NCI-H2196 treated with DMSO at 0.1 percent for 48 hours (cell line): Measurements from ENCODE around the gene TIMM13.
"Not testable (repeated sequence)": the region's sequence is repeated elsewhere in the genome, so short reads cannot be mapped to it uniquely, and the experiment has no call there.

ENCODE experiments used
- DNase-seq: peaks from one replicate; lab custom pipeline; 2025; ENCODE audit not compliant: unreplicated experiment; lab: John Stamatoyannopoulos, UW

The TIMM13 gene

GRCh38 chr19:2427429-2428320 lies at the start of gene TIMM13:
TSS of gene TIMM13 (minus strand) at chr19:2427586. CDS start at chr19:2427533, 53 bp downstream.
- peak; percentile 86 for DNase-seq

DNA sequence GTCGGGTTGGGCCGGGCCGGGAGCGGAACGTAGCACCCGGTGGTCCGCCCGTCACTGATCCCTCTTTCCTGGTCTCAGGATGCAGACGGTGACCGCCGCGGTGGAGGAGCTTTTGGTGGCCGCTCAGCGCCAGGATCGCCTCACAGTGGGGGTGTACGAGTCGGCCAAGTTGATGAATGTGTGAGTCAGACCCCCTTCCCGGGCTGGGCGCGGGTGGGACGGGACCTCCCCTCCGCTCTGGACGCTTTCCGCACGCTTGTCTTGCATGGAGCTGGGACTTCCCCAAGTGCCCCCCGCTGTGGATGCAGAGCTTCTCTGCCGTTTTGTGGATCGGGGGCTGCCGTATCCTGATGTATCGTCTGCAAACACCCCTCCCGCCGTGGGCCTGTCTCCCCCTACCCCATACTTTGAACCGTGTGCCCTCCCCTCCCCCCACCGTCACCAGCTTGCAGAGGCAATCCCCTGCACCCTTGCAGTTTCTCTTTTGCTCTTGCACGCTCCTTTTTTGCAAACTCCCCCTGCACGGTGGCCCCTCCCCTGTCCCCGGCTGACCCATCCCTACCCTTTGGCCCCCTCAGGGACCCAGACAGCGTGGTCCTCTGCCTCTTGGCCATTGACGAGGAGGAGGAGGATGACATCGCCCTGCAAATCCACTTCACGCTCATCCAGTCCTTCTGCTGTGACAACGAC lies 49.2 kb upstream of the TIMM13 start:
- no peak for DNase-seq

- peak; percentile 85 for DNase-seq
These were observed 48.5 kb upstream of the TIMM13 start, which contains the start of gene GADD45B for GRCh38 chr19:2475702-2476450. TSS of gene GADD45B (plus strand) at chr19:2476127. CDS start at chr19:2476359, 232 bp downstream.

DNA sequence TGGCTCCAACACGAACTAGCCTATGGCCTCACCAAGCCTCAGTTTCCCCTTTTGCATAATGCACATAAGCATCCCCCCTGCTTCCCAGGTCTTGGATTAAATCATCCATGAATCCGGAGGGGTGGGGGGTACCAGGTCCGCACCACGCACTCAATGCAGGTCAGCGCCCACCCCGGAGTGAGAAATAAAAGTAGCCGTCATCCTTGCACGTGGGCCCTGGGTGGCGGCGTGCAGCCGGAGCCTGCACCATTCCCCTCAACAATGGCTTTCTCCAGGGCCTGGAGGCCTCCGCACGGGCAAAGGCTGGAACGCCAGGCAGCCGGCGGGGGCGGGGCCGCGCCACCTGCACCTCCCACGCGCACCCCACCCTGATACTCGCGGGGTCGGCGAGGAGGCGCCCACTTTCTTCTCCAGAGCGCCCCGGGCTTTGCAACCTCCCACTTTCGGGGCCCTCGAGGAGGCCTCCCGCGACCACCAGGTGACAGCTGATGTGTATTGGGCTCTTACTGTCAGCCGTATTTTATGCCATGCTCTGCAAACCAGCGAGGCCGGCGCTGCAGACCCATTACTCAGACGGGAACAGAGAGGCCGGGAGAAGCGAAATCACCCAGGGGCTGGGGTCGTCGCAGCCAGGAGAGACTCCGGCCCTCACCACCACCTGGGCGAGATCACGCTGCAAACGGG lies 47.8 kb upstream of the TIMM13 start:
- DNase-seq, result peak; percentile 37

DNA sequence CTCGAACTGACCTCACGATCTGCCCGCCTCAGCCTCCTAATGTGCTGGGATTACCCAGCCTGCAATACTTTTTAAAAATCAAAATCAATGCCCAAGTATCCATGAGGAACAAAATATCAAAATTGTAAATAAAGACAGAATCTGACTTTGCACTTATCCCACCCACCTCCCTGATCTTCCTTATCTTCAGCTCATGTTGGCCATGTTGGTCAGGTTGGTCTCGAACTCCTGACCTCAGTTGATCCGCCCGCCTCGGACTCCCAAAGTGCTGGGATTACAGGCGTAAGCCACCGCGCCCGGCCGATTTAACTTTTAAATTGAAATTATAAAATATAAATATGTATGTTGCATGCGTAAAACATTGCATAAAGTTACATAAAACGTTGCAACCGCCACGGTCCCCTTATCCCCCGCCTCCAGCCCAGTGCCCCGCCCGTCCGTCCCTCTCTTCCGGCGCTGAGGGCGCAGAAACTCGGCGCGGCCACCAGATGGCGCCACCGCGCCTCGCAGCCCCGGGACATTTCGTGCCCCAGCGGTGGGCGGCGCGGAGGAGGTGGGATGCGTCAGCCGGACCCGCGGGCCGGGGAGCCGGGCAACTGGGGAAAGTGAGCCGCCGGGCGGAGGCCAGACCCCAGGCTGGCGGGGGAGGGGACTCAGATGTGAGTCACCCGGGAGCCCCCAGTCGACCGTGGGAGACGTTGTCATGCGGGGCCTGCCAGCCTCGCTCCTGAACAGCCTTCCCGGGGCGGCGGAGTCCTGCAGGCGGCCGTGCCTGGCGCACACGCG lies 47.0 kb upstream of the TIMM13 start:
- peak; percentile 71 for DNase-seq

GRCh38 chr19:2469915-2470200 lies 42.5 kb upstream of the TIMM13 start:
- DNase-seq, result not testable (repeated sequence)

DNA sequence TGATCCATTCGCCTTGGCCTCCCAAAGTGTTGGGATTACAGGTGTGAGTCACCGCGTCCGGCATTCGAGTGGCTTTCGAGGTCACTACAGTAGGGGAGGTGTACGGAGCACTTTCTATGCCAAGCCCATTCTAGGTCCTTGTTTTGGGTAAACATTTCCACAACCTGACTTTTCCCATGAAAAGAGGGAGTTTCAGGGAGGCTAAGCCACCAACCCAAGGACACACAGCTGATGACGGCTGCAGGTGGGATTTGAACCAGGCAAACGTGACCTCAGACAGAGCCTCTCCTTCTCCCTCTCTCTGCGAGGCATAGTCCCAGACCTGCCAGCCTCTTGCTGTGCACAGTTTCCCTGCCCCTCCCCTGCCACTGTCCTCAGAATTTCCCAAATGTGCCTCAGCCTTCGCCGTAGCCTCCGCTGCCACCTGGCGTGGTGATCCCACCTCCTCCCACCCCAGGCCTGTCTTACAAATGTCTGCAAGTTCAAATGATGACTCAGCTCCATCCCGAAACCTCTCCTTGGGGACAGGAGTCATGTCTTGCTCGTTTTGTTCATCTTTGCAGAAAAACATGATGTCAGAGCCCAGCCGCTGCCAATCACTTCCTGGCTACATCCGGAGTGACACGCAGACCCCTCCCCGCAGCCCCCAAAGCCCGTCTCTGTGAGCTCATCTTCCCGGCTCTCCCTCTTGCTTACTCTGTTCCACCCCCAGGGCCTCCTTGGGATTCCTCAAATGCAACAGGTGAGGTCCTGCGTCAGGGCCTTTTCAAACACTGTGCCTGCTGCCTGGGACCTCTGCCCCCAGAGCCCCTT lies 41.9 kb upstream of the TIMM13 start:
- DNase-seq, result no peak

GRCh38 chr19:2468596-2468995 lies 41.2 kb upstream of the TIMM13 start:
- no peak for DNase-seq

- no peak for DNase-seq
These were observed 37.0 kb upstream of the TIMM13 start for GRCh38 chr19:2464389-2464788.

DNA sequence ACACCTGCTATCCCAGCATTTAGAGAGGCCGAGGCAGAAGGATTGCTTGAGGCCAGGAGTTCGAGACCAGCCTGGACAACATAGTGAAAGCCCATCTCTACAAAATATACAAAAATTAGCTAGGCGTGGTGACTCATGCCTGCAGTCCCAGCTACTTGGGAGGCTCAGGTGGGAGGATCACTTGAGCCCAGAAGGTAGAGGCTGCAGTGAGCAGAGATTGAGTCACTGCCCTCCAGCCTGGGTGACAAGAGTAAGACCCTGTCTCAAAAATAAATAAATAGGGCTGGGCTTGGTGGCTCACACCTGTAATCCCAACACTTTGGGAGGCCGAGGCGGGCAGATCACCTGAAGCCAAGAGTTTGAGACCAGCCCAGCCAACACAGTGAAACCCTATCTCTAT lies 36.3 kb upstream of the TIMM13 start:
- DNase-seq, result not testable (repeated sequence)

DNA sequence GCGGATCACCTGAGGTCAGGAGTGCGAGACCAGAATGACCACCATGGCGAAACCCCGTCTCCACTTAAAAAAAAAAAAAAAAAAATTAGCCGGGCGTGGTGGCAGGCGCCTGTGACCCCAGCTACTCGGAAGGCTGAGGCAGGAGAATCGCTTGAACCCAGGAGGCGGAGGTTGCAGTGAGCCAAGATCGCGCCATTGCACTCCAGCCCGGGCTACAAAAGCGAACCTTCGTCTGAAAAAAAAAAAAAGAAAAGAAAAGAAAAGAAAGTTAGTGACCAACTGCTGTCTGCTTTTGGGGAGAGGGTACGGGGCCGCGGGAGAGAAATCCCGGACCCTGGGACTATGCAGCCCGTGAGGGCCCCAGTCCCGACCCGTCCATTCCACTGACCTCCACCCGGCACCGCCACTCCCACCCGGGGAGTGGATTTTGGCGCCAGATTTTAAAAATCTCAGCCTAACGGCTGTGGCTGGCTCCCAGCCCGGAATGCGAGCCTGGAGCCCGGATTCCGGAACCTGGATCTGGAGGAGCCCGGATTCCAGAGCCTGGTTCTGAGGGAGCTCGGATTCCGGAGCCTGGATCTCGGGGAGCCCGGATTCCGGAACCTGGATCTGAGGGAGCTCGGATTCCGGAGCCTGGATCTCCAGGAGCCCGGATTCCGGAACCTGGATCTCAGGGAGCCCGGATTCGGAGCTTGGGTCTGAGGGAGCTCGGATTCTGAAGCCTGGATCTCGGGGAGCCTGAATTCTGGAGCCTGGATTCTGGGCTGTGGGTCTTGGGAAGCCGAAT lies 35.4 kb upstream of the TIMM13 start:
- no peak for DNase-seq

DNA sequence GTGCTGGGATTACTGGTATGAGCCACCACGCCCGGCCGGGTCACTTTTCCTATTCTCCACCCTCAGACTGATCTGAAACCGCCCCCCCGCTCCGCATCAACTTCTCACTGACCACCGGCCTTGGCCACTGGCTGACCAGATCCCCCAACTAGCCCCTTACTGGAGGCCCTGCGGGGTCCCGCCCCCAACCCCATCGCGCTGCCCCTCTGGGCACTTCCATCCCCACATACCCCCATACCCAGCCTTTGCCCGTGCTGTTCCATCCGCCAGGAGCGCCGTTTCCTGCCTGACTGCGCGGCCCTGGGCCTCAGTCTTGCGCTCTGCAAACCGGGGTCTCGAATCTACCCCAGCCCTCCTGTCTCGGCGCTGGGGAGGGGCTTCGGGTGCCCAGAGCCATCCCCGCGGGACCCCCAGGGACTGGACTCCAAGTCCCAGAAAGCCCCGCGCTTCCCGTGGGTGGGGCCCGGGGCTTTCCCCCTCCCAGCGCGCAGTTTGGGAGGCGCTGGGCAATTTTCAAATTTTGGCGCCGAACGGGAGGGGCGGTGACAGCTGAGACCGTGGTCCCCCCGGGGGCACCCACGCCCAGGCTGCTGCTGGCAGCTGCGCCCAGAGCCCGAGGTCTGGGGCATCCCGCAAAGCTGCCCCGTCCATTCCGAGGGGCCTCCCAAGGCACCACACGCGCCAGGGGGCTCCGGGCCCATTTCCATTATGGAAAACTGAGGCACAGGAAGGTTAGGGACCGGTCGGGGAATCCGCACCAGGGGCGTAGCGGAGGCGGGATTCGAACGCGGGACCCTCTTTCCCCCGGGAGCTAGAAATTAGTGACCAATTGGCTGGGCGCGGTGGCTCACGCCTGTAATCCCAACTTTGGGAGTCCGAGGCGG lies 34.6 kb upstream of the TIMM13 start:
- DNase-seq, result no peak

- no peak for DNase-seq
These were observed 32.9 kb upstream of the TIMM13 start for GRCh38 chr19:2460245-2460644.

DNA sequence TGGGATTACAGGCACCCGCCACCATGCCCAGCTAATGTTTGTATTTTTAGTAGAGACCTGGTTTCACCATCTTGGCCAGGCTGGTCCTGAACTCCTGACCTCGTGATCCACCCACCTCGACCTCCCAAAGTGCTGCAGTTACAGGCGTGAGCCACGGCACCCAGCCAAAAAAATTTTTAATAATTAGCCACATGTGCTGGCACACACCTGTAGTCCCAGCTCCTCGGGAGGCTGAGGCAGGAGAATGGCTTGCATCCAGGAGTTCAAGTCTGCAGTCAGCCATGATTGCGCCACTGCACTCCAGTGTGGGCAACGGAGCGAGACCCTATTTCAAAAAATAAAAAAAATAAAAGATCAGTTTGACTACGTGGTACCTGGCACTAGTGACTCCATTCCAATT lies 31.4 kb upstream of the TIMM13 start:
- not testable (repeated sequence) for DNase-seq

DNA sequence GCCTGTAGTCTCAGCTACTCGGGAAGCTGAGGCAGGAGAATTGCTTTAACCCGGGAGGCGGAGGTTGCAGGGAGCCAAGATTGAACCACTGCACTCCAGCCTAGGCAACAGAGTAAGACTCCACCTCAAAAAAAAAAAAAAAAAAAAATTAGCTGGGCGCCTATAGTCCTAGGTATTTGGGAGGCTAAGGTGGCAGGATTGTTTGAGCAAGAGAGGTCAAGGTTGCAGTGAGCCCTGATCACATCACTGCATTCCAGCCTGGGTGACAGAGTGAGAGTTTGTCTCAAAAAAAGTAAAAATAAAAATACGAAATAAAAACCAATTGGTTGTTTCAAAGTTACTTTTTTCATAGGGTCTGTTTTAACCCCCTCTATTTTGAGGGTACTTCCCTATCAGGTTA lies 30.7 kb upstream of the TIMM13 start:
- DNase-seq, result no peak

DNA sequence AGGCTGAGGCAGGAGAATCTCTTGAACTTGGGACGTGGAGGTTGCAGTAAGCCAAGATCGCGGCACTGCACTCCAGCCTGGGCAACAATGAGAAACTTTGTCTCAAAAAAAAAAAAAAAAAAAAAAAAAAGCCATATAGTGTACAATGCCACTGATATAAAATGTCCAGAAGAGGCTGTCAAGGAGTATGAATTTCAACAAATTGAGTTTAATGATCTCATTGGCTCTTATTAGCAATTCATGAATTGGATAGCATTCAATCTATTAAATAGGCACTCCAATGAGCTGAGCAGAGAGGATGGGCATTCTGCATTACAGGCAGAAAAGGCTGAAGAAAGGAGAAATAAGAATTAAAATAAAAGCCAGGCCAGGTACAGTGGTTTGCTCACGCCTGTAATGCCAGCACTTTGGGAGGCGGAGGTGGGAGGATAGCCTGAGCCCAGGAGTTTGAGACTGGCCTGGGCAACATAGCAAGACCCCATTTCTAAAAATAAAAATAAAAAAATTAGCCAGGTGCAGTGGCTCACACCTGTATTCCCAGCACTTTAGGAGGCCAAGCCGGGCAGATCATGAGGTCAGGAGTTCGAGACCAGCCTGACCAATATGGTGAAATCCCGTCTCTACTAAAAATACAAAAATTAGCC lies 30.1 kb upstream of the TIMM13 start:
- DNase-seq, result no peak

DNA sequence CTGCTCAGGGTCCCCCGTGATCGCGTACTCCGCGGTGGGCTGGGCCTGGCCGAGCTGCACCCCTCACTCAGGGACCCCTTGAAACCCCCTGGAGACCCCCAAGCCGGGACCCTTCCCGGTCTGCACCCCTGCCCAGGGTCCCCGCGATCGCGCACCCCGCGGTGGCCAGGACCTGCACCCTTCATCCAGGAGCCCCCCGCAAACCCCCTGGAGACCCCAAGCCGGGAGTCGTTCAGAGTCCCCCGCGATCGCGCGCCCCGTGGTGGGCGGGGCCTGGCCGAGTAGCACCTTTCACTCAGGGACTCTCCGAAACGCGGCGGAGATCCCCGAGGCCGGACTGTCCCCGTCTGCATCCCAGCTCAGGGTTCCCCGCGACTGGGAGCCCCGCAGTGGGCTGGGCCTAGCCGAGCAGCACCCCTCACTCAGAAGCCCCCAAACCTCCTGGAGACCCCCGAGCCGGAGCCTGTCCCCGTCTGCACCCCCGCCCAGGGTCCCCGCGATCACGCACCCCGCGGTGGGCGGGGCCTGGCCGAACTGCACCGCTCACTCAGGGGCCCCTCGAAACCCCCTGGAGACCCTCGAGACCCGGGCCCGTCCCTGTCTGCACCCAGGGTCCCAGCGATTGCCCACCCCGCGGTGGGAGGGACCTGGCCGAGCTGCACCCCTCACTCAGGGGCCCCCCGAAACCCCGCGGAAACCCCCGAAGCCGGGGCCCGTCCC lies 28.6 kb upstream of the TIMM13 start:
- DNase-seq, result no peak
